Activated CD4-positive, alpha-beta memory T cell treated with anti-CD3 and anti-CD28 coated beads, Interleukin-2, amount 10 ng/mL, durations not matched to agents 7 days and 5 days (primary cell): ENCODE data around the gene NR3C2. TPM values are rescaled to one million over a fixed set of nuclear protein-coding genes. Genes with fewer than 3 reads are reported as not detected.
A peak's percentile ranks its signal among the peaks of the same experiment; 100 is the strongest.

Experiments
- CTCF ChIA-PET: fragments of 350-600 bp; sonication (Branson Sonifier 250); formaldehyde crosslinking; loops from one replicate; lab custom pipeline; 2021; ENCODE audit warnings: antibody characterized with exemption, inconsistent platforms; lab: Charles Lee
- POLR2A ChIA-PET: fragments of 350-600 bp; sonication (Branson Sonifier 250); formaldehyde crosslinking; loops from one replicate; lab custom pipeline; 2021; ENCODE audit warnings: antibody characterized with exemption; lab: Charles Lee
- DNase-seq: peaks from one replicate; pipeline ENCODE4 v3.0.0-alpha.2; 2020
- H3K27ac Mint-ChIP-seq: one replicate; pipeline ENCODE4 v1.8.0; 2021; ENCODE audit warnings: mild to moderate bottlenecking, mixed read lengths
- H3K27me3 Mint-ChIP-seq: one replicate; pipeline ENCODE4 v1.8.0; 2021; ENCODE audit warnings: mixed read lengths
- H3K36me3 Mint-ChIP-seq: one replicate; pipeline ENCODE4 v1.8.0; 2021; ENCODE audit warnings: low read depth, mixed read lengths
- H3K4me1 Mint-ChIP-seq: one replicate; pipeline ENCODE4 v1.8.0; 2021; ENCODE audit warnings: mixed read lengths
- H3K4me3 Mint-ChIP-seq: one replicate; pipeline ENCODE4 v1.8.0; 2021; ENCODE audit warnings: mild to moderate bottlenecking, mixed read lengths
- H3K9me3 Mint-ChIP-seq: one replicate; pipeline ENCODE4 v1.8.0; 2021; ENCODE audit warnings: mixed read lengths
- total RNA-seq, 2 experiments: library from RNA; stranded (reverse); gene quantifications; one replicate each; pipeline ENCODE4 v1.2.3, GENCODE V29; 2021

Gene NR3C2
- total RNA-seq, 2 experiments from 2014 or later = 4.1 to 5.0 TPM

- POLR2A ChIA-PET = interaction anchor here (1.2 to 2.5 kb wide), 3 partner anchors 10 to 390 kb away, joined by 3 to 40 read pairs (median 12); no protein-coding TSS in a partner anchor
- Mint-ChIP-seq H3K36me3 (no peaks in the 10 kb centered on the region), H3K27me3 (peaks cover 40% of the 10 kb centered on the region), H3K4me1 (peaks cover 19% of the 10 kb centered on the region), H3K9me3 (no peaks in the 10 kb centered on the region), H3K4me3 (peak overlapping the region; percentile 90), H3K27ac (no peak overlapping the region)
- DNase-seq = peak; percentile 34
- CTCF ChIA-PET = interaction anchor here (1.3 kb wide), 1 partner anchor 10 kb away, joined by 3 read pairs; no protein-coding TSS in a partner anchor
Observed at GRCh38 chr4:148444296-148445070, 2.3 kb upstream of the NR3C2 start.

DNA sequence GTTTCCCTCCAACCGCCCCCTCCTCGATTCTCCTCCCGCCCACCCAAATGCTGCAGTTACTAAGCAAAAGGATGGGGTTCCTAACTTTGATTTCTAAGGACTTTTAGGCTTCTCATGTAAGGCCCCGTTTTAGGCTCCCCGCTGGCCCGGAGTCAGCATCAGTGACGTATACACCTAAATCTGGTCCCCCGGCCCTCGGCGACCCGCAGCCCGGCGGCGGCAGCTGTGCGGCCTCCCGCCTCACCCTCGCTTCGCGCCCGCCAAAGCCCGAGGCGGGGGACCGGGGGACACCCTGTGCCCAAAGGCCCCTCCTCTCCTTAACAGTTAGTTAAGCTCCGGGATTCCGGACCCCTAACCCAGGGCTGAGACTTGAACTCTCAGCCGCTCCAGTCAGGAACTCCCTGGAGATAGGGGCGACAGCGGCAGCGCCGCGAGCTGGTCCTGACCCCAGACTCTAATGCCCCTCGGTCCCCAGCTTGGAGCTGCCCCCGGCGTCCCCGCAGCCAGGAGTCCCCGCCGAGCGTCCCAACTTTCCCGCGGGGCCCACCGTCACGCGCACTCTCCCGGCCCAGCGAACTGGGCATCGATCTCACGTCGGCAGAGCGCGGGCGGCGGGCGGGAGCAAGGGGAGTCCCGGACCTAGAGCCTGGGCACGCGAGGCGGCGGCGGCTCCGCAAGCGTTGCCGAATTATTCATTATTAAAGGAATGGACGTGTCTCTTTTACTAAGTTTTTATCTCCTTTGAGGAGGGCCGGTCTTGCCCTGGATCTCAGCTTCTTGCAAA lies 1.5 kb upstream of the NR3C2 start:
- H3K4me1 Mint-ChIP-seq = peaks cover 19% of the 10 kb centered on the region
- DNase-seq = peak; percentile 38
- peaks cover 39% of the 10 kb centered on the region for H3K27me3 Mint-ChIP-seq
- H3K36me3 Mint-ChIP-seq = no peaks in the 10 kb centered on the region
- peak overlapping the region; percentile 90 for H3K4me3 Mint-ChIP-seq
- ChIA-PET CTCF (interaction anchor here (0.7 to 1.3 kb wide), 3 partner anchors 9 to 577 kb away, joined by 3 to 4 read pairs (median 3); no protein-coding TSS in a partner anchor), POLR2A (interaction anchor here (0.9 to 2.5 kb wide), 6 partner anchors 10 to 389 kb away, joined by 3 to 40 read pairs (median 6); no protein-coding TSS in a partner anchor)
- no peaks in the 10 kb centered on the region for H3K9me3 Mint-ChIP-seq
- H3K27ac Mint-ChIP-seq = peak overlapping the region; percentile 83

GRCh38 chr4:148442832-148443511 lies 758 bp upstream of the NR3C2 start:
- no peak for DNase-seq
- POLR2A ChIA-PET = interaction anchor here (0.6 to 2.5 kb wide), 12 partner anchors 9 to 759 kb away, joined by 3 to 40 read pairs (median 4); partner anchors contain the start of genes ARHGAP10 and PRMT9
- peak overlapping the region; percentile 90 for H3K4me3 Mint-ChIP-seq
- H3K9me3 Mint-ChIP-seq = no peaks in the 10 kb centered on the region
- CTCF ChIA-PET = interaction anchor here (0.7 to 1.3 kb wide), 3 partner anchors 9 to 576 kb away, joined by 3 to 4 read pairs (median 3); no protein-coding TSS in a partner anchor
- H3K36me3 Mint-ChIP-seq = no peaks in the 10 kb centered on the region
- peaks cover 39% of the 10 kb centered on the region for H3K27me3 Mint-ChIP-seq
- peak overlapping the region; percentile 83 for H3K27ac Mint-ChIP-seq
- H3K4me1 Mint-ChIP-seq = peaks cover 19% of the 10 kb centered on the region

GRCh38 chr4:148441624-148441985 lies 609 bp downstream of the NR3C2 start:
- Mint-ChIP-seq H3K4me3 (peak overlapping the region; percentile 90), H3K9me3 (no peaks in the 10 kb centered on the region), H3K27me3 (peaks cover 27% of the 10 kb centered on the region), H3K36me3 (no peaks in the 10 kb centered on the region), H3K4me1 (peaks cover 15% of the 10 kb centered on the region), H3K27ac (no peak overlapping the region)
- CTCF ChIA-PET = no interaction called here
- POLR2A ChIA-PET = interaction anchor here (1.0 to 1.5 kb wide), 3 partner anchors 13 to 709 kb away, joined by 3 read pairs; partner anchors contain the start of gene ARHGAP10
- DNase-seq = no peak

DNA sequence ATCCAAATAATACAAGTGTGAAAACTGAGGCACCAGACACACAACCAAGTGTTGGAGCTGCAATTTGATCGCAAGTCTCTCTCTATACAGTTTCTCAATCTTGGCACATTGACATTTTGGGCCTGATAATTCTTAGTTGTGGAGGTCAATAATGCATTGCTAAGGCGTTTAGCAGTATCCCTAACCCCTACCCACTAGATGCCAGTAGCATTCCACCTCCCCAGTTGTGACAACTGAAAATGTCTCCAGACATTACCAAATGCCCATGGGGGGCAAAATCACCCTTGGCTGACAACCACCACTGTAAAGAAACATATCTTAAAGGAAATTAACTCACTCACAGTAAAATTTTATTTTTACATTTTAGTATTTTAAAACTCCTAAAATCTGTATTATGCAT lies 4.2 kb downstream of the NR3C2 start:
- Mint-ChIP-seq H3K36me3 (peaks cover 7% of the 10 kb centered on the region), H3K4me1 (peaks cover 23% of the 10 kb centered on the region), H3K27ac (no peak overlapping the region), H3K27me3 (peaks cover 15% of the 10 kb centered on the region), H3K9me3 (no peaks in the 10 kb centered on the region), H3K4me3 (no peak overlapping the region)
- POLR2A ChIA-PET = no interaction called here
- DNase-seq = no peak
- CTCF ChIA-PET = no interaction called here

DNA sequence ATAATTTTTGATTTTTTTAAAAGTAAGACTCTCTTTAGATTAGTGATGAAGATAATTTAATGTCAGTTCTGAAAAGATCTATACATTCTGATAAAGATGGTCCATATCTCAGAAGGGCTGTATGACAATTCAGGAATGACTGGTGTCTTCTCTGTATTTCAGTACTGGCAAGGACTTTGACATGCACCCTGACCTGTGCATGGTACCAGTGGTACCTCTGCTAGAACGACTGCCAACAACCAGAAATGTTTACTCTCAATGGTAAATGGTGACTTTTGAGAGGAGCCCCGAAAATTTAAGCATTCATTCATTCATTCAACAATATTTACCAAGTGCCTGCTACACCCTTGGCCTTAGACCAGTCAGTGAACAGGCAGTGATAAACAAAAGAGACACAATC lies 4.8 kb downstream of the NR3C2 start:
- Mint-ChIP-seq H3K4me1 (peaks cover 23% of the 10 kb centered on the region), H3K9me3 (no peaks in the 10 kb centered on the region), H3K27ac (no peak overlapping the region), H3K4me3 (no peak overlapping the region), H3K36me3 (peaks cover 7% of the 10 kb centered on the region), H3K27me3 (peaks cover 15% of the 10 kb centered on the region)
- POLR2A ChIA-PET = no interaction called here
- no peak for DNase-seq
- CTCF ChIA-PET = no interaction called here

- Mint-ChIP-seq H3K36me3 (peaks cover 7% of the 10 kb centered on the region), H3K27me3 (peaks cover 14% of the 10 kb centered on the region), H3K9me3 (no peaks in the 10 kb centered on the region), H3K4me3 (no peak overlapping the region), H3K4me1 (peaks cover 22% of the 10 kb centered on the region), H3K27ac (no peak overlapping the region)
- CTCF ChIA-PET = no interaction called here
- POLR2A ChIA-PET = no interaction called here
- DNase-seq = no peak
Observed at GRCh38 chr4:148436512-148436911, 5.7 kb downstream of the NR3C2 start.

DNA sequence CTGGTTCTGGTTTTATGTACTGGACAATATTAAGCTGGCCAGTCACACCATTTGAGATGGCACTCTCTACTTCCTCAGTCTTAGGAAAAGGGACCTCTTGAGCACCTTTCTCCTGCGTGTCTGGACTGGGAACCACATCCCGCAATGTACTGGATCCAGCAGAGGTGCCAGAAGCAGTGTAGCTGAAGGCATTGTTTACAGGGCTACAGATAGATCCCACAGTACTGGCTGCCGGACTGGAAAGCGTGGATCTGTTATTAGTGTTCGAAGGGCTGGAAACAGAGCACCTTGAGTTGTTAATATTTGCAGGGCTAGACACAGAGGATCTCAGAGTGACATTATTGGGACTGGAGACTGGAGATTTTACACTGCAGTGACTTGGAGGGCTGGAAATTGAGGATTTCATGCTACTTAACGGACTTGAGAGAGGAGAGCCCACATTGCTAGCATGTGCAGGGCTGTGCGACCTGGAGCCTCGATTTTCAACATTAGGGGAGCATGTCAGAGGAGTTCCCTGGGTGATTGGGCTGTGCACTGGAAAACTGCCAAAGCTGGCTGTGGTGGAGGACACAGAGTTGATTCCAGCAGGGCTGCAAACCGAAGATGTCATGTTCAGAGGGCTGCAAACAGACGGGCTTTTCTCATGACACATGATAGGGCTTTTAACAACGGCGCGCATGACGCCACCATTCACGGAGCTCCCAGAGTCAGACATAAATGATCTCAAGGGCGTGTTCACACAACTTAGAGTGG lies 6.4 kb downstream of the NR3C2 start:
- peaks cover 7% of the 10 kb centered on the region for H3K36me3 Mint-ChIP-seq
- H3K4me3 Mint-ChIP-seq = no peak overlapping the region
- peaks cover 19% of the 10 kb centered on the region for H3K4me1 Mint-ChIP-seq
- H3K9me3 Mint-ChIP-seq = no peaks in the 10 kb centered on the region
- no peak overlapping the region for H3K27ac Mint-ChIP-seq
- CTCF ChIA-PET = no interaction called here
- POLR2A ChIA-PET = no interaction called here
- peaks cover 9% of the 10 kb centered on the region for H3K27me3 Mint-ChIP-seq
- no peak for DNase-seq

DNA sequence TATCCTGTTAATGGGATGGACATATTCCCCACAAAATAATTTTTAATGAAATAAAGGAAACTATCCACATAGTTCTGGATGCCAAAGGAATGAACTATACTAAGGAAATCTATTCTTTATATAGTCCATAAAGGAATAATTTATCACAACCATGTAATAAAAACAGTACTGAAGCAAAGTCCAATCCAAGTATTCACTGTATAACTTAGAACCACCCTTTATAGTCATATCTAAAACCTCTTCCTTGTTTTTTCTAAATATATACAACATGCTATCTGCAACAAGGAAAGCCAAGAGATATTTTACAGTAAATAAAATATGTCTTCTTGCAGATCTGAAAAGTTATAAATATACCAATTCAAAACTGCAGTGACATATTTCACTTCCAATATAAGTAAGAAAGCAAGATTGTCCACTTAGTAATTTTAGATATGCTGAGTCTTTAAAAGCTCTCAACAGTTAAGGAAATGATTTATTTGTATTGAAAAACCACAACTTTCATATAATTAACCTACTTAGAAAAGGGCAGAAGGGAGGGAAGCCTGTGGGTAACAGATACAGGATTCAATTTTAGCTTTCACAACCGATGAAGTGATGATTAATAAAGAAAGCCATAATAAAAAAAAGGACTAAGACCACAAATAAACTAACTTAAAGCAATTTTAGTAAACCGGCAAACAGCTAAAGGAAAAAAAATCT lies 8.0 kb downstream of the NR3C2 start:
- Mint-ChIP-seq H3K4me1 (peaks cover 16% of the 10 kb centered on the region), H3K4me3 (no peak overlapping the region), H3K27me3 (peaks cover under 1% of the 10 kb centered on the region), H3K9me3 (no peaks in the 10 kb centered on the region), H3K36me3 (peaks cover 7% of the 10 kb centered on the region), H3K27ac (peak overlapping the region; percentile 5)
- no peak for DNase-seq
- ChIA-PET POLR2A (interaction anchor here (1.0 to 2.1 kb wide), 2 partner anchors 9 to 11 kb away, joined by 3 to 12 read pairs; partner anchors contain the start of gene NR3C2), CTCF (interaction anchor here (1.1 kb wide), 1 partner anchor 10 kb away, joined by 3 read pairs; no protein-coding TSS in a partner anchor)

DNA sequence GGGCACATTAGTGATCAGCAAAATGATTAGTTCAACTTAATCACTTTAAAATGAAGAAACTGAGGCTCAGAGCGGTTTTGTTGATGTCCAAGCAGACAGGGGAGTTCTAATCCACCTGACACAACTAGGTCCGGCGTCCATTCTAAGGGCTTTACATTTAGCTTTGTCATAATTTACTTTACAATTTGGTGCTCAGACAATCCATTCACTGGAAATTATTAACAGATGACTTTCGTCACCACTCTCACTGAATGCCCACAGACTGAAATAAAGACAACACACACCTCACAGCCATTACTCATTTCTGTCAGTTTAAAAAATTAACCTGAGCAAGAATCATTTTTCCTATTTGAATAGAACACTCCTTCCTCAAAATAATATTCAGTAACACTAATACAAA lies 10.8 kb downstream of the NR3C2 start:
- peaks cover 16% of the 10 kb centered on the region for H3K4me1 Mint-ChIP-seq
- CTCF ChIA-PET = no interaction called here
- POLR2A ChIA-PET = no interaction called here
- H3K9me3 Mint-ChIP-seq = no peaks in the 10 kb centered on the region
- H3K36me3 Mint-ChIP-seq = peaks cover 7% of the 10 kb centered on the region
- no peak overlapping the region for H3K27ac Mint-ChIP-seq
- no peaks in the 10 kb centered on the region for H3K27me3 Mint-ChIP-seq
- H3K4me3 Mint-ChIP-seq = no peak overlapping the region
- DNase-seq = no peak

GRCh38 chr4:148430854-148431253 lies 11.4 kb downstream of the NR3C2 start:
- POLR2A ChIA-PET = no interaction called here
- DNase-seq = no peak
- Mint-ChIP-seq H3K4me3 (no peak overlapping the region), H3K4me1 (peaks cover 18% of the 10 kb centered on the region), H3K36me3 (peaks cover 3% of the 10 kb centered on the region), H3K27ac (no peak overlapping the region), H3K27me3 (no peaks in the 10 kb centered on the region), H3K9me3 (no peaks in the 10 kb centered on the region)
- CTCF ChIA-PET = no interaction called here
